SK-N-MC (cell line): ENCODE measurements around the gene CHRNA5.

Experiments
- EZH2 ChIP-seq: fragments of 200-600 bp; sonication (generic); IDR thresholded peaks from one replicate; pipeline ENCODE4 v1.6.1; 2017; ENCODE audit warnings: antibody characterized with exemption
- POLR2AphosphoS5 ChIP-seq: IDR thresholded peaks from 2 replicates; pipeline ENCODE4 v1.6.1; 2012; ENCODE audit warnings: mild to moderate bottlenecking, low read depth, low read length, borderline replicate concordance

DNA sequence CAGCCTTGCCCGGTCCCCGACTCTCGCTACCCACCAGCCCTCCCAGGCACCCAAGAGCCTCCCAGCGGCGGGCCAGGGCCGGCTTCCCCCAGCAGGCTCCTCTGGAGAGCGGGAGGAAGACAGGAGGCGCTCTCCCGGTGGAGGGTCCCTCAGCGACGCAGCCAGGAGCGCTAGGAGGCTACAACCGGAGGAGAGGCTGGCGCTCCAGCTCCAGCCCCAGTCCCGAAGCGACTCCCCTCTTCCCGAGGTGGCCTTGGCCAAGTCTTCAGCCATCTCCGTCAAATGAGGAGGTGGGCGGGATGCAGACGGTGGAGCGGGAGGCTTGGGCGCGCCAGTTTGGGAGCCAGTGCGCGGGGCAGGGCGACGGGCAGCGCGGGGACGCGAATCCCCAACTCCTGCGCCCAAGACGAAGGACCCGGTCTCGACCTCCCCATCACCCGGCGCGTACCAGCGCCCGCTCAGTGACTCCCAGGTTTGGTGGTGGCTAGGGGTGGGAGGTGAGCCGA lies 54.8 kb downstream of the CHRNA5 start:
- TF ChIP-seq EZH2 (no peak), POLR2AphosphoS5 (no peak)
